Activated CD4-positive, alpha-beta memory T cell treated with anti-CD3 and anti-CD28 coated beads, Interleukin-2, amount 10 ng/mL, durations not matched to agents 7 days and 5 days (primary cell): ENCODE data around the gene CTNNA2. TPM values are rescaled to one million over a fixed set of nuclear protein-coding genes. Genes with fewer than 3 reads are reported as not detected.
"Not testable (repeated sequence)": the region's sequence is repeated elsewhere in the genome, so short reads cannot be mapped to it uniquely, and the experiment has no call there.

Experiments used
- CTCF ChIA-PET: fragments of 350-600 bp; sonication (Branson Sonifier 250); formaldehyde crosslinking; loops from one replicate; lab custom pipeline; 2021; ENCODE audit warnings: antibody characterized with exemption, inconsistent platforms; lab: Charles Lee
- POLR2A ChIA-PET: fragments of 350-600 bp; sonication (Branson Sonifier 250); formaldehyde crosslinking; loops from one replicate; lab custom pipeline; 2021; ENCODE audit warnings: antibody characterized with exemption; lab: Charles Lee
- DNase-seq: peaks from one replicate; pipeline ENCODE4 v3.0.0-alpha.2; 2020
- H3K27ac Mint-ChIP-seq: one replicate; pipeline ENCODE4 v1.8.0; 2021; ENCODE audit warnings: mild to moderate bottlenecking, mixed read lengths
- H3K27me3 Mint-ChIP-seq: one replicate; pipeline ENCODE4 v1.8.0; 2021; ENCODE audit warnings: mixed read lengths
- H3K36me3 Mint-ChIP-seq: one replicate; pipeline ENCODE4 v1.8.0; 2021; ENCODE audit warnings: low read depth, mixed read lengths
- H3K4me1 Mint-ChIP-seq: one replicate; pipeline ENCODE4 v1.8.0; 2021; ENCODE audit warnings: mixed read lengths
- H3K4me3 Mint-ChIP-seq: one replicate; pipeline ENCODE4 v1.8.0; 2021; ENCODE audit warnings: mild to moderate bottlenecking, mixed read lengths
- H3K9me3 Mint-ChIP-seq: one replicate; pipeline ENCODE4 v1.8.0; 2021; ENCODE audit warnings: mixed read lengths
- total RNA-seq, 2 experiments: library from RNA; stranded (reverse); gene quantifications; one replicate each; pipeline ENCODE4 v1.2.3, GENCODE V29; 2021

CTNNA2 gene
- total RNA-seq, 2 experiments from 2014 or later: not detected

DNA sequence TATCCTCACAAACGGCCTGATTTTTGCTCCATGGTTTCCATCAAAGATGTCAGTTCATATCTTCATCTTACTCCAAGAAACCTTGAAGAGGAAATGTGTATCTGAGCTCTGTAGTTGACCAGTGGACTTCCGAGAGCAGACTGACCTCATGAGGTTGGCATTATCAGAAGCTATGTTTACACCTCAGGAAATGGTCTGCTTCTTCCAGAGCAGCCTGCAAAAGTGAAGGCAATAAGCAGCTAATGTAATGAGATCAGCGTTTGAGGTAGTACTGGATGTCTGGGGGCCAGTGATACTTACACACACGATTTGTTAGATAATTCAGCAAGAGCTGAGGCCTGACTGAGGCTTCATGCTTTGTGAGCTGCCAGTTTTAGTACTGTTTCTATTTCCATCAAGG lies 602.0 kb downstream of the CTNNA2 start:
- POLR2A ChIA-PET: no interaction called here
- no peaks in the 10 kb centered on the region for H3K36me3 Mint-ChIP-seq
- H3K27me3 Mint-ChIP-seq: no peaks in the 10 kb centered on the region
- H3K27ac Mint-ChIP-seq: no peak overlapping the region
- no peak for DNase-seq
- CTCF ChIA-PET: no interaction called here
- H3K4me1 Mint-ChIP-seq: no peaks in the 10 kb centered on the region
- H3K9me3 Mint-ChIP-seq: peaks cover 3% of the 10 kb centered on the region
- no peak overlapping the region for H3K4me3 Mint-ChIP-seq

DNA sequence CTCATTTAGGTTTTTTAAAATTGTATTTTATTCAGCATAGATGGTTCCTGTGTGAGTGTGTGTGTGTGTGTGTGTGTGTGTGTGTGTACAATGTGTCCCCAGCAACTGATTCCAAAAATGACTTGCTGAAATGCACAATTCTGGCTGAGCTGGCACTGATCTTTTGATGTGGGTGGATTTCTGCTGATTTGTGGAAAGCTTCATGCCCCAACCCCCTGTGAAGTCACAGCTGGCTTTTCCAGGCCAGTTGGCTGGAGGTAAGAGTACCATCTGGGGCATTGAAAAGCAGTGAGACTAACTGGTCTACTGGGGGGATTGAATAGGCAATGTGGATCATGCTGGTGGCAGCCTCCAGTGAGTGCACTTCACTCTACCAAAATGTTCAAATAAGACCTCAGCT lies 604.5 kb downstream of the CTNNA2 start:
- Mint-ChIP-seq H3K36me3 (no peaks in the 10 kb centered on the region), H3K27ac (no peak overlapping the region), H3K4me3 (no peak overlapping the region), H3K4me1 (no peaks in the 10 kb centered on the region), H3K9me3 (peaks cover 9% of the 10 kb centered on the region), H3K27me3 (no peaks in the 10 kb centered on the region)
- DNase-seq: no peak
- CTCF ChIA-PET: no interaction called here
- POLR2A ChIA-PET: no interaction called here

DNA sequence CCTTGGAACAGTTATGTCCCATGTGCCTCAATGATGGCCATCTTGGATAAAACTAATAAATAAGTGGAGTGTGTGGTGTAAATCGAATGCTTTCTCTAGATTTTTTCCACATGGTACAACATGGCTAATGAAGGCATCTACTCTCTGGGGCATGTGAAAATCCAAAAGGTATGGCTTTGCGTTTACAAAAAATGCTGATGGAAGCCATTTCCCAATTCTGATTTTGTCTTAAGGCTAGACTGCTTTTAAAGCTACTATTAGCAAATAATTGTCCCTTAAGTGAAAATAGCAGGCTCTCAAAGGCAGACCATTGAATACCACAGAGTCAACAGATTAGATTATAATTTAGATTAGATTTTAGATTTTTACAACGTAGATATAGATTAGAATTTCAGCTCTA lies 608.0 kb downstream of the CTNNA2 start:
- no peaks in the 10 kb centered on the region for H3K27me3 Mint-ChIP-seq
- ChIA-PET CTCF (no interaction called here), POLR2A (no interaction called here)
- H3K27ac Mint-ChIP-seq: no peak overlapping the region
- no peak overlapping the region for H3K4me3 Mint-ChIP-seq
- H3K4me1 Mint-ChIP-seq: no peaks in the 10 kb centered on the region
- H3K36me3 Mint-ChIP-seq: no peaks in the 10 kb centered on the region
- no peak for DNase-seq
- peaks cover 15% of the 10 kb centered on the region for H3K9me3 Mint-ChIP-seq

DNA sequence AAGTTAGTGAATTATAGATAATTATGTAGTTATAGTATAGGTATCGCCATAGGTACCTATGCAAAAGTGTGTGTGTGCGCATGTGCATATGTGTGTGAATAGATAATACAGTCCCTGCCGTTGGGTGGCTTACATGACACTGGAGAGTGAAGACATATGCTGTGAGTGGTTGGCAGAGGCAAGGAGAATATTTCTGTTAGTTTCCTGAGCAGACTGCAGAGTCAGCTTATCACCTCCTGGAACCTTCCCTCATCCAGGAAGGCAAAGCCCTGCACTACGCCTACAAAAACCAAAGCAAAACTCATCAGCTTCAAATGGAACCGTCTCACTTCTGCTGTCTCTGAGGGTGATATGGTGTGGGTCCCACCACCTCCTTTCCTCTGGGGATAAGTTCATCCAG lies 609.8 kb downstream of the CTNNA2 start:
- H3K9me3 Mint-ChIP-seq: peaks cover 14% of the 10 kb centered on the region
- H3K4me1 Mint-ChIP-seq: no peaks in the 10 kb centered on the region
- POLR2A ChIA-PET: no interaction called here
- no peak overlapping the region for H3K27ac Mint-ChIP-seq
- no peak overlapping the region for H3K4me3 Mint-ChIP-seq
- CTCF ChIA-PET: no interaction called here
- H3K36me3 Mint-ChIP-seq: no peaks in the 10 kb centered on the region
- H3K27me3 Mint-ChIP-seq: no peaks in the 10 kb centered on the region
- DNase-seq: no peak

DNA sequence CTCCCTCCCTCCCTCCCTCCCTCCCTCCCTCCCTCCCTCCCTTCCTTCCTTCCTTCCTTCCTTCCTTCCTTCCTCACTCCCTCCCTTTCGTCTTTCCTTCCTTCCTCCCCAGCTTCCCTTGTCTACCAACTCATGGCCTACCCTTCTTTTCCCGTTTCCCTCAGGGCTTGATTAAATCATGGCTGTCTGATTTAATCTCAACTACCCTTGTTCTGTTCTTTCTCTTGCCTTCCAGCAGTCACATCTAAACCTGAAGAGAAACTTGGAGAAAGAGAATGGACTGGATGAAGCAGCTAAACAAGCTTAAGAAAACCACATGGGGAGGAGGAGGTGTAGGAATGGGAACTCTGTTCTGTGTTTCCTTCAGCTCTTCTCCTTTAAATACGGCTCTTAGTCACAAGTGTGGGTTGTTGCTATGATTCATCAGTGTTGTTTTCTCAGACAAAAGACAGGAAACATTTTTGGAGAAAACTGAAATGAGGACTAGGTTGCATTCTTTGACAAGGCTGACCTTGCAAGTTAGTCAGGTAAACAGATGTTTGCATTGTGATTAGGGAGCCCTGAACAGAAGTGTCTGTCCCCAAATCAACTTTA lies 613.8 kb downstream of the CTNNA2 start:
- Mint-ChIP-seq H3K4me3 (no peak overlapping the region), H3K27ac (no peak overlapping the region), H3K4me1 (no peaks in the 10 kb centered on the region), H3K9me3 (peaks cover 8% of the 10 kb centered on the region), H3K27me3 (no peaks in the 10 kb centered on the region), H3K36me3 (no peaks in the 10 kb centered on the region)
- DNase-seq: no peak
- POLR2A ChIA-PET: no interaction called here
- CTCF ChIA-PET: no interaction called here

DNA sequence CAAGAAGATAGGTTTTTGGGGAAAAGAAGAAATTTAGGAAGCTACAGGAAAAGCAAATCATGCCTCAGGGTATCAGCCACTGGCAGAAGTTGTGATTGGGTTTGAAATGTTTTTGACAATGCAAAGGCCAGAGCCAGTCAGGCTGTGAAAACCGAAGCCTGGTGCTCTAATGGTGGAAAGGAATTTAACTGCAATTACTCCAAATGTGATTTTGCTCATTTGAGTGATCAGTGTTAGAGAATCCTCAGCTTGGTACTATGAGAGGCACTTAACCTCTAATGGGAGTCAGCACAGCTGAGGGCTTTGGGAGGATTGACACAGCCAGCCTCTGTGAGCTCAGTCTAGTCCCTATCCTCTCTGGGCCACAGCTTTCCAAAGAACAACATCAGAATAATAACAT lies 615.2 kb downstream of the CTNNA2 start:
- H3K36me3 Mint-ChIP-seq: no peaks in the 10 kb centered on the region
- H3K27ac Mint-ChIP-seq: no peak overlapping the region
- no peaks in the 10 kb centered on the region for H3K4me1 Mint-ChIP-seq
- peaks cover 9% of the 10 kb centered on the region for H3K9me3 Mint-ChIP-seq
- H3K4me3 Mint-ChIP-seq: no peak overlapping the region
- no peak for DNase-seq
- no peaks in the 10 kb centered on the region for H3K27me3 Mint-ChIP-seq
- ChIA-PET POLR2A (no interaction called here), CTCF (no interaction called here)

DNA sequence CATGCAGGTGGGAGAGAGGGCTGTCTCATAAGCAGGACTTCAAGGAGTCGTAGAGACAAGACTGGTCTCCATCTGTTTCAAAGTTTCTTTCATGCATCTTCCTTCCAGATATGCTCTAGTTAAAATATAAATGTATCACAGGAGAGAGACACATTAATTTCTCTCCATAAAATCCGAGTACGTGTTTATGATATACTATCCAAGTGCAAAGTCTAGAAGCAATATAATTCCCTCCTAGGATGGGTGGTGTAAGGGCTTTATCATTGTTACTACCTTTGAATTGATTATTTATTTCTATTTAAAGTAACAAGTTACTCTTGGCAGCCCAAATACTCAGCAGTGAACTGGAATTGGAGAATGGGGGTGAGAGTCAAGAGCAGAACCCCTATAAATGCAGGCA lies 619.4 kb downstream of the CTNNA2 start:
- DNase-seq: no peak
- Mint-ChIP-seq H3K4me1 (no peaks in the 10 kb centered on the region), H3K27ac (no peak overlapping the region), H3K27me3 (no peaks in the 10 kb centered on the region), H3K36me3 (no peaks in the 10 kb centered on the region), H3K4me3 (no peak overlapping the region), H3K9me3 (peaks cover 8% of the 10 kb centered on the region)
- ChIA-PET POLR2A (no interaction called here), CTCF (no interaction called here)

DNA sequence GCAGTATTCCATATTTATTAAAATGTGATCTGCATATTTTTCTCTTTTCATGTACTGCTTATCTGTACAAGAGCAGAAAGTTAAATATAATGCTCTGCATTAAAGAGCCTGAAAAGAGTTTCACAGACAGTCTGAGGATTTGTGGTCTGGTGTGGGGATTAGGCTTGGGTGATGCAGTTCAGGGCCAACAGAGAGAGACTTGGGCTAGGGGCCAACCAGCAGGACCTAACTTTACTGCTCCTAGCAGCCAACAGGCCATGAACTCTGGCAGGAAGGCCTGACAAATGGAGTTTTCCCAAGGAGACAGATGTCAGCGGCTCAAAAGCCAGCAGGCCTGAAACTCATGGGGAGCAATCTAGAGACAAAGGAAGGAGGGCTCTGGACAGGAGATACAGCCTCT lies 622.1 kb downstream of the CTNNA2 start:
- CTCF ChIA-PET: no interaction called here

DNA sequence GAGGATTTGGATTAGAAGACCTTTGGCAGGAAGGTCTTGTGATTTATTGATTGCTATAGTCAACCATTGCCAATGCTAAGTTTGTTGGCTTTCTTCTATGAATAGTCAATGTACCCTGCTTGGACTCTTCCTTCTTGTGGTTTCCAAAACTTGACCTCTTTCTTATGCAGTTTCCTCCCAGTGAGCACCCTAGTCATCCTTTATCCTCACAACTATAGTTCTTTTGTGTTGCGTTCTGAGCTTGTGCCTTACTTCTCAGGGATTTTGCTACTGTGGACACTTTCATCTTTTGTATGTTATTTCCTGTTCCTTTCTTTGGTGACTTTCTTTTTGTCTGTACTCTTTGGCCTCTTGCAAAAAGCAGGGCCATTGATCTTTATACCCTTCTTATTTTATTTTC lies 623.5 kb downstream of the CTNNA2 start:
- Mint-ChIP-seq H3K27ac (no peak overlapping the region), H3K36me3 (no peaks in the 10 kb centered on the region), H3K9me3 (peaks cover 10% of the 10 kb centered on the region), H3K4me1 (no peaks in the 10 kb centered on the region), H3K4me3 (no peak overlapping the region), H3K27me3 (no peaks in the 10 kb centered on the region)
- CTCF ChIA-PET: no interaction called here
- POLR2A ChIA-PET: no interaction called here
- no peak for DNase-seq

More for the DNA sequence above, 622.1 kb downstream of the CTNNA2 start:
- POLR2A ChIA-PET: no interaction called here
- Mint-ChIP-seq H3K4me3 (no peak overlapping the region), H3K27me3 (no peaks in the 10 kb centered on the region), H3K9me3 (peaks cover 6% of the 10 kb centered on the region), H3K27ac (no peak overlapping the region), H3K4me1 (no peaks in the 10 kb centered on the region), H3K36me3 (no peaks in the 10 kb centered on the region)
- no peak for DNase-seq

DNA sequence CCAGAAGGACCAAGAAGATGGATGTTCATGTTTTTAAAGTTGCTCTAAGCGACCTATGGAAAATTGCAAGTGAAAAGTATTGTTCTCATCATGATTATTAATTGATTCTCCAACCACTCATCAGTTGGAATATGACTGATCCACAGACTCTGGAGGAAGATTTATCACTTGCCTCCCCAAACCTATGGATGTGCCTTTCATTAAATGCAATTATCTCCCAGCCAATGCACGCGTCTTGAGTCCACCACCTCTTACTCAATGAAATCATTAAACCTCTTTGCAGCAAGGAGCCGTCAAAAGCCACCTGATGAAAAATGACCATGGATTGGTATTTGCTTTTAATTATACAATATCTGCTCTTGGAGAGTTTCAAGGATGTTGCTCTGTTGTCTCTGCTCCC lies 626.1 kb downstream of the CTNNA2 start:
- ChIA-PET POLR2A (no interaction called here), CTCF (no interaction called here)
- peaks cover 10% of the 10 kb centered on the region for H3K9me3 Mint-ChIP-seq
- no peaks in the 10 kb centered on the region for H3K4me1 Mint-ChIP-seq
- H3K27me3 Mint-ChIP-seq: no peaks in the 10 kb centered on the region
- DNase-seq: no peak
- H3K4me3 Mint-ChIP-seq: no peak overlapping the region
- no peak overlapping the region for H3K27ac Mint-ChIP-seq
- H3K36me3 Mint-ChIP-seq: no peaks in the 10 kb centered on the region

DNA sequence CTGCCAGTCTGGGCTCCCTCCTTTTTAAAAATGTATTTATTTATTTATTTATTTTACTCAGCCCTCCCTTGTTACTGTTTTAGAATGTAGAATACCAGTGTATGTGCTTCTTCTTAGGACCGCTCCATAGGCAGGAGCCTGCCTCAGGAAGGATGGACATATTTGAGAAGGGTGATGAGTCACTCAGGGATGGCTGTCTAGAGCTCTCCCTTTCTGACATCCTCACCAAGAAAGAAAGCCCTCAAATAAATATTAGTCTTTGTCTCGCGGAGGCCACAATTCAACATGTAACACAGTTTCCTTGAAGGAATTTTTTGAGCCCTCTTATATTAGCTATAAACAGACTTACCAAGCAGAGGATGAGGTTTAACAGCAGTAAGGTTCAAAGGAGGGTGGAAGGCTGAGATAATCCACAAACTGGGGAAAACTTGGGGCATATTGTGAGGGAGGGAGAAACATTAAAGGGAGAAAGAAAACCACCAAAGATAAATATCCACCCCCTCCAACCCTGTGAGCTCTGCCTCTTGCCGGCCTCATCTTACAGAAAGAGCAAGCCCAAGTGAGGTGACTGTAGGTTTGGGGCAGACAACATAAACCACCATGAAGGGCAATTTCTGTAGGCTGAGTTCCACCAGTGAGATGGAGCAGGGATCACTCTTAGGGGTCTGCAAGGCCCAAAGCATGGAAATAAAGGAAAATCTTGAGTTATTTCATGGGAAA lies 628.3 kb downstream of the CTNNA2 start:
- ChIA-PET POLR2A (no interaction called here), CTCF (no interaction called here)
- Mint-ChIP-seq H3K27me3 (no peaks in the 10 kb centered on the region), H3K9me3 (peaks cover 11% of the 10 kb centered on the region), H3K4me3 (no peak overlapping the region), H3K27ac (no peak overlapping the region), H3K36me3 (no peaks in the 10 kb centered on the region), H3K4me1 (no peaks in the 10 kb centered on the region)
- DNase-seq: no peak

DNA sequence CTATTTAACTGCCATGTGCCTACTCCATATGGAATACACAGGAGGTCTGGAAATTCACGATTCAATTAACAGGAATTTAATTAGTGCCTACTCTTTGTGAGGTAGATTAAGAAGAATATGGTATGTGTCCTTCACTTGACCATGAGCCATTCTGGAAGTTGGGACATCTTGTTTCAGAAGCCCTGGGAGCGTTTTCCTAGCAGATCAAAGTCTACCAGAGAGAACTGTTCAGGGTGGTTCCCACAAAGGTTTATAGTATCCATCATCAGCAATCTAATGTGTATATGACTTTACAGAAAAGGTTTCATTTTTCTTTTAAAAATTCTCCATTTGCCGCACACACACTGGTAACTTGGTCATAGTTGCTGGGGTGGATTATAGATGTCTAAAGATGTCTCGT lies 632.6 kb downstream of the CTNNA2 start:
- H3K4me3 Mint-ChIP-seq: no peak overlapping the region
- no peaks in the 10 kb centered on the region for H3K27me3 Mint-ChIP-seq

DNA sequence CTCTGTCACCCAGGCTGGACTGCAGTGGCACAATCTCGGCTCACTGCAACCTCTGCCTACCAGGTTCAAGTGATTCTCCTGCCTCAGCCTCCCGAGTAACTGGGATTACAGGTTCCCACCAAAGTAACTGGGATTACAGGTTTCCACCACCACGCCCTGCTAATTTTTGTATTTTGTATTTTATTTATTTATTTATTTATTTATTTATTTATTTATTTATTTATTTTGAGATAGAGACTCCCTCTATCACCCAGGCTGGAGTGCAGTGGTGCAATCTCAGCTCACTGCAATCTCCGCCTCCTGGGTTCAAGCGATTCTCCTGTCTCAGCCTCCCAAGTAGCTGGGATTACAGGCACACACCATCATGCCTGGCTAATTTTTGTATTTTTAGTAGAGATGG lies 633.9 kb downstream of the CTNNA2 start:
- H3K4me1 Mint-ChIP-seq, H3K4me3 Mint-ChIP-seq, DNase-seq, POLR2A ChIA-PET, H3K27ac Mint-ChIP-seq, H3K27me3 Mint-ChIP-seq, CTCF ChIA-PET, H3K36me3 Mint-ChIP-seq: not testable (repeated sequence)
- H3K9me3 Mint-ChIP-seq: peaks cover 12% of the 10 kb centered on the region

More for the DNA sequence above, 632.6 kb downstream of the CTNNA2 start:
- Mint-ChIP-seq H3K4me1 (no peaks in the 10 kb centered on the region), H3K36me3 (no peaks in the 10 kb centered on the region), H3K9me3 (peaks cover 16% of the 10 kb centered on the region), H3K27ac (no peak overlapping the region)
- ChIA-PET CTCF (no interaction called here), POLR2A (no interaction called here)
- DNase-seq: no peak

DNA sequence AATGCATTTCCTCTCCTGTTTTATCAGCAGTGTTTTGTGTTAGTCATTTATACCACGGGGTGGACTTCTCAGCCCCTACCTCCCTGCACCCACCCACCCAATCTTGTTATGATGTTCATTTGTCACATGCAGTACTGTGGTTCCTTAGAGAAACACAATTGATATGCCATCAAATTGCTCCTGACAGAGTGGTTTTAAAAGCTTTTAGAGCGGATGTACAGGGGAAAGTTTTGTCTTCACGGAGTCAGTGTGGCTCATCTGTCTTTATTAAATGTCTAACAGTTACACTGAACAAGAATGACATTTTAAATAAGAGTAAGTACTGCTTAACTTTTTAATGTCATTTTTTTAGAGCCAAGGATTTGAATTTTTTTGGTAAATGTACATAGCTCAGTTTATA lies 634.8 kb downstream of the CTNNA2 start:
- peaks cover 9% of the 10 kb centered on the region for H3K9me3 Mint-ChIP-seq
- CTCF ChIA-PET: no interaction called here
- POLR2A ChIA-PET: no interaction called here
- H3K36me3 Mint-ChIP-seq: no peaks in the 10 kb centered on the region
- no peak overlapping the region for H3K27ac Mint-ChIP-seq
- no peak for DNase-seq
- no peak overlapping the region for H3K4me3 Mint-ChIP-seq
- no peaks in the 10 kb centered on the region for H3K4me1 Mint-ChIP-seq
- H3K27me3 Mint-ChIP-seq: no peaks in the 10 kb centered on the region
